Fibroblast of upper back skin (primary cell): Measurements from ENCODE around the gene CFAP161.

Experiments used
- DNase-seq: peaks from one replicate; pipeline ENCODE4 v3.0.0-alpha.2; 2013

Gene CFAP161, protein sequence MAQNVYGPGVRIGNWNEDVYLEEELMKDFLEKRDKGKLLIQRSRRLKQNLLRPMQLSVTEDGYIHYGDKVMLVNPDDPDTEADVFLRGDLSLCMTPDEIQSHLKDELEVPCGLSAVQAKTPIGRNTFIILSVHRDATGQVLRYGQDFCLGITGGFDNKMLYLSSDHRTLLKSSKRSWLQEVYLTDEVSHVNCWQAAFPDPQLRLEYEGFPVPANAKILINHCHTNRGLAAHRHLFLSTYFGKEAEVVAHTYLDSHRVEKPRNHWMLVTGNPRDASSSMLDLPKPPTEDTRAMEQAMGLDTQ

DNA sequence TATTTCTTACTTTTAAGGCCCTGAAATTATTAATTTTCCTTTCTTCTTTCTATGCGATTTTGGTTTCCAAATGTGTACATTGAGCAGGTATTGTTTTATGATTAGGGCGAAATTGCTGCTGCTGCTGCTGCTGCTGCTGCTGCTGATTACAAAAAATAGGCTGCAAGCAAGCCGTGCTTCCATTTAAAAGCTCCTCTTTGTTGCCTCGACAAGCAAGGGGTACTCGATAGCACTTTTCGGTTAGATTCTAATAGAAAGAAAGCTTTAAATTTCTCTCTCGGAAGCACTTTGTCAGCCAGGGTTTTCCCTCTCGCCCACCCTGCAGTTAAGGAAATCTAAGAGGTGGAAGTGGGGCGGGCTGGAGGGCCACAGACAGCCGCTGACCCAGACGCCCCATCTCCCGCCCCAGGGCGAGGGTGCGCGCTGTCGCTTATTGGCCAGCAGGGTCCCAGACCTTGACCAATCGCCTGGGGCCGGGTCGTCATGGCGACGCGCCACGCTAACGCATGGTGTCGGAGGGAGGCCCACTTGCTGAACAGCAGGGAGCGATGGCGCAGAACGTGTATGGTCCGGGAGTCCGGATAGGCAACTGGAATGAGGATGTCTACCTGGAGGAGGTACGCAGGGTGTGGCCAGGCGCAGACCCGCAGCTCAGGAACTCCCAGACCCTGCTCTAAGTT lies at the start of gene CFAP161:
TSS of gene CFAP161 (plus strand) at position 489 of the 680 bp plus-strand sequence. CDS start at position 549, 60 bp downstream.
- peak; percentile 80 for DNase-seq

DNA sequence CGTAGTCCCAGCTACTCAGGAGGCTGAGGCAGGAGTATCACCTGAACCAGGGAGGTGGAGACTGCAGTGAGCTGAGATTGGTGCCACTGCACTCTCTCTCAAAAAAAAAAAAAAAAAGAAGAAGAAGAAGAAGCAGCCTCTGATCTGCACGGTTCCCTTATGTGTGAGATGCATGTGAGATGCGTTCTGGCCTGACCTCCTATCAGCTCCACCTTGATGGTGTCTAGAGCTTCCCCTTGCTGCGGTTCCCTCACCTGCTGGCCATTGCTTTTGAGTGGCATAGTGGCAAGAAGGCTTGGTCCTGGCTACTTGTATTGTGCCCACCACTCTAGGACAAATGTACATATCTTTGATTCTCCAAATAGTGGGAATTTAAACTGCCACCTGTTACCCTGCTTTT lies 49.4 kb upstream of the CFAP161 start:
- no peak for DNase-seq

DNA sequence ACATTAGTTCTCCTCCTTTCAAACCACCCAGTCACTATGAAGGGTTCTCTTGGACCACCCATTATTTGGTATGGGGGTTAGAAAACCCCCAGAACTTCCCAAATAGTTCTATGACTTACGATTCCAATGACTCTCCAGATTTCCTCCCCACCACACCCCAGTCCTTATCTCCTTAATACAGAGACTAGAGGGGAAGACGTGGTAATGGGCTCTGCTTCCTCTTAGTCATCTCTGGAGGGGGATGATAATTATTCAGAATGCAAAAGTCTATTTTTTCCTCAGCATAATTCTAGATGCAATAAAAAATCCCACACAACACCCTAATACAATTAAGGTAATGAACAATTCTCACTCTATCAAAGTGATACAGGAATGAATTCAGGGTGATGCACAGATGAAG lies 48.9 kb upstream of the CFAP161 start:
- no peak for DNase-seq

DNA sequence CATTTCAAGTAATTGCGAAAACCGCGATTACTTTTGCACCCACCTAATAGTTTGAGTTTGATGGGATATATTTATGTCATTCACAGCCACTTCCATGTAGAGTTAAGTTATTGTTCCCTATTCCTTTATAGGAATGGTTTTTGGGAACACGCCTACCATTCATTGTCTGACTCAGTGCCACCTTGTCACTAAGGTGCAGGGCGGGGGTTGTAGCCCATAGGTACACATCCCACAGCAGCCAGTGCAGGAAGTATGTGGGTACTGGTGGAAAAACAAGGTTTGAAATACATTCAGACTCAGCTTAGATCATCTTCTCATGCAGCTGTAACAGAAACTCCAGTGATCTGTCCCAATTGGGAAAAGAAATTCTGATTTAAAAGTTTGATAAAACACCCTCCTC lies 48.2 kb upstream of the CFAP161 start:
- no peak for DNase-seq

DNA sequence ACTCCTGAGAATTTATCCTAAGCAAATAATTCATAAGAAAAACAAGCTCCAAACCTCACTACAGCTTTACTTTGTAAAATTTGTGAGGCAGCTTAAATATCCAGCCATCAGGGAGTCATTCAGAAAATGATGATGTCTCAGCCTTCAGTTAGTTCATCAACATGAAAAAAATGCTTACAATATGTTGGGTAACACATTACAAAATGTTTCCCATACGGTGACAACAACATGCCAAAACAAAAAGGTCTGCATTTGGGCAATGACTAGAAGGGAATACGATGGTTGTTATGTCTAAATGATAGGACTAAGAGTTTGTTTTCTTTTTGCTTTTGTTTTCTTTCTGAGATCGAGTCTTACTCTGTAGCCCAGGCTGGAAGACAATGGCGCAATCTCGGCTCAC lies 47.0 kb upstream of the CFAP161 start:
- DNase-seq = no peak

DNA sequence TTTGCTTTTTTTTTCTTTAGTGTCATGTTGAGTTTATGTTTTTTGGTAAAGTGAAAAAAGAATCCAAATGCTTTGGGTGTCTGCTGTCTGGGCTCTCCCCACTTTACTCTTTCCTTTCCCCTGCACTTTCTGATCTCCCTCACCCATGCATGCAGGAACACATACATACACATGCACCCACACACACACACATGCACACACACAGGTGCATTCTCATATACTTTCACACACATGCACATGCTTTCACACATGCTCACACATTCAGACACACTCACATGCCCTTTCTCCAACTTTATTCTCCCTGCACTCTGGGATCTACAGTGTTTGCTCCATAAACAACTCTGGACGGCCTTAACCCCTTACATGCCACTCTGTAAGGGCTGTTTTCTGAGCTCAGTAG lies 46.4 kb upstream of the CFAP161 start:
- DNase-seq = no peak

DNA sequence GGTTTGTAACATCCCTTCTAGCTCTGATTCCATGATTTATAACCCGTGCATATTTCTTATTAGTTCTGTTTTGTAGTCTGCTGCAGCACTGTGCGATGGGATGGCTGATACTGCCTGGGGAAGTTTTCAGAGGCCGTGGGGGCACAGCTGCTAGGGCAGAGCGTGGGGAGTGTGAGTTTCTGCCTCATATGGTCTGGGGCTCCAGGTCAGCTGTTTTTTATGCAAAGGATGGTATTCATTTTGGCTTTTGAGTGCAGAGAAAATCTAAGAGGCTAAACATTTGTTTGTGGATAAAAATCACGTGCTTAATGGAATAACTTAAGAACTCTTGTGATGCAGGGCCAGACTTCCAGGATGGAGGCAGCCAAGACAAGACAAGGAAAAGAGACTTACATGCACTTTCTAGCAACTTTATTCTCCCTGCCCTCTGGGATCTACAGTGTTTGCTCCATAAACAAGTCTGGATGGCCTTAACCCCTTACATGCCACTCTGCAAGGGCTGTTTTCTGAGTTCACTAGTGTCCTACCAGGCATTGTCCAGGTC lies 45.5 kb upstream of the CFAP161 start:
- no peak for DNase-seq

DNA sequence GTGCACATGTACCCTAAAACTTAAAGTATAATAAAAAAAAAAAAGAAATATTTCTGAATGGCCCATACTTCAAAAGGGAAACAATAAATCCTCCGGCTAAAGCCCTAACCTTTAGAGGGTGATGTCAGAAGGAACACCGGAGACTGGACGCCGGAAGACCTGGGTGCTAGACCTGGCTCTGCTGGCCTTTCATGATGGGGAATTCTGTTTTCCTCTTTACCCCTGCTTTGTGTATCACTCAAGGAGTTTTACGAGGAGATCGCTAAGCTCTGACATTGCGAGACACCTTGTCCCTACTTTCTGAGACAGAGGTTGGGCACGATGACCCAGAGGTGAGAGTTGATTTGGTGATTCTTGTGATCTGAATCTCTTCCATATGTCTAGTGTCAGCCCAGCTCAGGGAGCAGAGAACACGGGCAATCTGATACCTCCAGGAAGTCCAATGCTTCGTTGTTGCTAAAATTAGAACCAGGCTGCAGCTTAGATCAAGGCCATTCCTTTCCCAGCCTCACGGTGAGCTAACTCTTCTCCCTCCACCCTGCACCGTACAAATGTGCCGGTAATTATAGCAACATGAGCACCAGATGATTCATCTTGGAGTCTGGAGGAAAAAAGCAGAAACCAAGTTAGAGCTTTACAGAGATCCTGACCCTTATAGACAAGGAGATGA lies 42.0 kb upstream of the CFAP161 start:
- DNase-seq = peak; percentile 98

DNA sequence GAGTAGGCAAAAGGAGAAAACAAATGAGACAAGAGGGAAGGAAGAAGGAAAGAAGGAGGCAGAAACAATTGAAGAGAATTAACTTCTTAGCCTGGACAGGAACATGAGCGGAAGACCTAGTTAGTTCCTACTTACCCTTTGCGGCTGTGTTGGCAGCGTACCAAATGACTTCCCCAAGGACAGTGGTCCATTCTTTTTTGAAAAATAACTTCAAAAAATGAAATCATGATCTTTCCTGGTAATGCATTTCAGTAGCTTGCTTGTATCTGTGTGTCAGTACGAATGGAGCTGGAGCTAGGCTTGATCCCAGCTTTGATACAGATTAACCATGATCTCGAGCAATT lies 41.5 kb upstream of the CFAP161 start:
- DNase-seq = no peak

DNA sequence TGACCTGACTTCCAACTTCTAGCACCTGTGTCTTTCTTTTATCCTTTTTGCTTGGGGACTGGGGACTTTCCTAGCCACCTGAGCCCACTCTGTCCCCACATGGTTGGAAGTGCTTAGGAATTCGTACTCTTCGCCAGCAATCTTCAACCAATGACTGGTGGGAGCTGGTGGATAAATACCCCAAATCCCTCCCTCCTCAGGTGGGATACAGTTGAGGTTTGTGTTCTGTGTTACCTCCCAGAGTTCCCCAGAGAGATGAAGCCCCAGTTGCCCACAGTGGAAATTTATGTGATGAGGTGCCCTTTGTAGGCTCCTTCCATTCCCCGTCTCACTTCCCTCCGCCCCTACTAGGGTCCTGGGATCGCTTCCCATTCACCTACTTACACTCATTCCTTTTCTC lies 40.1 kb upstream of the CFAP161 start:
- no peak for DNase-seq

DNA sequence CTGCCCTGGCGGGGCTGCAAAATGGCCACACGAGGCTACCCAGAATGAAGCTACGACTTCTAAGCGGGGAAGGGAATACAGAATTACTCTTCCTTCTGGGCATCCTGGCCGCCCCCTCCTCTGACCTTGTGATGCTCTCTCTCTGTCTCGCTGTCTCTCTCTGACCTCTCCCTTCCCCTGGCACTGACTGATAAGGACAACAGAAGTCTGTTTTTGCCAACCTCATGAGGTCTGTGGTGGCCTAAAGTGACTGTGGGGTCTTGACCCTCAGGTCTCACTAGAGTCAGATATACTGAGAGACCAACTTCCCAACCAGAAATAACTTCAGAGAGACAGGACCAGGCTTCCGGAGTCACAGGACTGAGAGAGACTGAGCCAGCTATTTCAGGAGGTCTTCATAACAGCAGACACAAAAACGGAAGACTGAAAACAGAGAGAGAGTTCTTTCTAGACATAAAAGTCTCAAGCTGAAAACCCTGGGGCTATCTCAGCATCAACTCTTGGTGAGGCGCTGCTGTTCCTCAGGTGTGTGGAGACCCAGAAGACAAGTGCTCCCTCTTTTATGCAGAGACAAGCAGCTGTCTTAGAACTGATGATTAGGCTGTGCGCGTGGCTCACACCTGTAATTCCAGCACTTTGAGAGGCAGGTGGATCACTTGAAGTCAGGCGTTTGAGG lies 38.2 kb upstream of the CFAP161 start:
- no peak for DNase-seq

DNA sequence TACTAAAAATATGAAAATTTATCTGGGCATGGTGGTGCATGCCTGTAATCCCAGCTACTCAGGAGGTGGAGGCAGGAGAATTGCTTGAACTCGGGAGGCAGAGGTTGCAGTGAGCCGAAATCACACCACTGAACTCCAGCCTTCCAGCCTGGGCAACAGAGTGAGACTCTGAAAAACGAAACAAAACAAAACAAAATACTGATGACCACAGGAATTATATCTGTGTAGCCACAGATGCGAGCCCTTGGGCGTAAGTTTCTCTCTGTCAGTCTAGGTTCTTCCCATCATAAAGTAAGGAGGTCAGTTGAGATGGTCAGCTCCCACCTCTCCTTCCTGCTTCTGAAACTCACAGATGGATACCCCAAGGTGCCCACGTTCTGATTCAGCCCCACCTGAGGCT lies 37.7 kb upstream of the CFAP161 start:
- DNase-seq = no peak

DNA sequence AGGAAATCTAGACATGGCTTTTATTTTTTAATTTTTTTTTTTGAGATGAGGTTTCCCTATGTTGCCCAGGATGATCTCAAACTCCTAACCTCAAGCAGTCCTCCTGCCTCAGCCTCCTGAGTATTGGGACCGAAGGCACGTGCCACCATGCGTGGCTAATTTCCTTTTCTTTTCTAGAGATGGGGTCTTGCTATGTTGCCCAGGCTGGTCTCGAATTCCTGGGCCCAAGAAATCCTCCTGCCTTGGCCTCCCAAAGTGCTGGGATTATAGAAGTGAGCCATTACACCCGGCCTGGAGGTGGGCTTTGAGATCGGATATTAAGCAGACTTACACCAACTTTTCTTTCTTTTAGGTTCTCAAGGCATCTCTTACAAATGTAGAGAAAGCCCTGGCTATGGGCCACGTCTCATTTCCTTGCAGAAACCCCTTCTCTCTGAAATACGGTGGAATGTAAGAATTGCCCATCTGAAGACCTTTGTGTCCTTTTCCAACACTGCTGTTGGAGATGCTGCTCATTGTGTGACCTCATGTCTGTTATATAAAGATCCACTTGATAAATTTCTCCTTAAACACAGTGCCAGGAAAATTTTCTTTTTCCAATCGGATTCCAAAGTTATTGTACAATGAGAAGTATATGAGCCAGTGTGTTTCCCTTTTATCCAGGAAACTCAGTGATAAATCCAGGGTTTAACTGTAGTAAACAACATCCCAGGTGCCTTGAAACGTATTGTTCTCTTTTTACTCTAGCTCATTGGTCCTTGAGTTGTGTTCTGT lies 36.8 kb upstream of the CFAP161 start:
- no peak for DNase-seq

DNA sequence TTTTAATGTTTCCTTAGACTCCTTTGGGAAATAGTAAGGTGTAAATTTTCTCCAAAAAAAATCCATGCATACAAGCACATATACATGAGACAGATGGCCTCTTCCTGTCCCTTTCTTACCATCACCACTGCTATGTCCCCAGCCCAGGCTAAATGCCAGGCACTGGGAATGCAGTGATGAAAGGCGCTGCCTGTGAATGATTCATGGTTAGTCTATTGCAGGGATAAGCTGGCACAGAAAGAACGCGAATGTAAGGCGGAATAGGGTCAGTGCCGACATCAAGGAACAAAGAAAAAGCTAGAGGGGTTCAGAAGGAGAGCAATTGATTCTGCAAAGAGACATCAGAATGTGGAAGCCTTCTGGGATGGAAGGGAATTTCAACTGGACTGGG lies 36.2 kb upstream of the CFAP161 start:
- no peak for DNase-seq

DNA sequence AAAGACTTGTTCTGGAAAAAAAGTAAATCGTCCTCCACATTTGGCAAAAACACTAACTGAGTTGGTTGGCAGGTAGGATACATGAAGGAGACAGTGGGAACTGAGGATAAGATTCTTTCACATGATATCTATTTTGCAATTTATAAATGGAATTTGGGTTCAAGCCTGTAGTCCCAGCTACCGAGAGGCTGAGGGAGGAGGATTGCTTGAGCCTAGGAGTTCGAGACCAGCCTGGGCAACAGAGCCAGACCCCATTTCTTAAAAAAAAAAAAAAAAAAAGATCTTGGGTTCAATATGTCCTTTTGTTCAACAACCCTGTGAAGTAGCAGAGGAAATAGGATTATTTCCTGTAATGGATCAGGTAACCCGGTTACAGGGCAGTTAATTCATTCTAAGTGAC lies 35.7 kb upstream of the CFAP161 start:
- DNase-seq = no peak

DNA sequence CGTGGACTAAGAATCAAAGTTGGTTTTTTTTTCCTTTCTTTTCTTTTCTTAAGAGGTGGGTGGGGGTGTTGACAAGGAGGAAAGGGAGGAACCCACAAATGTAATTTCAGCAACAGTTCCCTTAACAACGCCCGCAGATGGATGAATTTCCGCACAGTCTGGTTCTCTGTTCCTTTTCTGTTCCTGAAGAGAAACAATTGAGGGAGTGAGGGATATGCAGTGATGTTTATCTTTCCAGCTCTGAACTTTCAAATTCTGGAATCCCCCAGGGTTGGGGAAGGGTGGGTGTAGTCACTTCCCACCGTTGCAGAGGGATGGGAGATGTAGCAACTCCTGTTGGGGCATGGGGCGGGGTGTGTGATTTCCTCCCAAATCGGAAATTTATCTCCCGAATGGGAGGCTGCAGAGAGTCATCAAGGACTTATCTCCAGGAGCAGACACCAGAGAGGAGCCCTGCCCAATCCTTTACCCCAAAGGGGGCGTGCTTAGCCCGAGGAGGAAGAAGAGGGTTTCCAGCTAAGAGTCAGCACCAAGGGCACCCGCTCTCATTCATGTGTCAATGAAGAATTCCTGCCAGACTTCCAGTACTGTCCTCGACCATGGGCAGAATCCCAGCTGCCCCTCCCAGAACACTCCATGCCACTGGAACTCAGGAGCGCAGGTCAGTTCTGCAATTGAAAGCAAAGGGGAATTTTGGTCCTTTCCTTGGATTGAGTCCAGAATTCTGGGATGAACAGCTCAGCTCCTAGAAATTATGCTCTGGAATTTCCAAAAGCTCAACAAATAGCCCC lies 35.0 kb upstream of the CFAP161 start:
- DNase-seq = peak; percentile 47

DNA sequence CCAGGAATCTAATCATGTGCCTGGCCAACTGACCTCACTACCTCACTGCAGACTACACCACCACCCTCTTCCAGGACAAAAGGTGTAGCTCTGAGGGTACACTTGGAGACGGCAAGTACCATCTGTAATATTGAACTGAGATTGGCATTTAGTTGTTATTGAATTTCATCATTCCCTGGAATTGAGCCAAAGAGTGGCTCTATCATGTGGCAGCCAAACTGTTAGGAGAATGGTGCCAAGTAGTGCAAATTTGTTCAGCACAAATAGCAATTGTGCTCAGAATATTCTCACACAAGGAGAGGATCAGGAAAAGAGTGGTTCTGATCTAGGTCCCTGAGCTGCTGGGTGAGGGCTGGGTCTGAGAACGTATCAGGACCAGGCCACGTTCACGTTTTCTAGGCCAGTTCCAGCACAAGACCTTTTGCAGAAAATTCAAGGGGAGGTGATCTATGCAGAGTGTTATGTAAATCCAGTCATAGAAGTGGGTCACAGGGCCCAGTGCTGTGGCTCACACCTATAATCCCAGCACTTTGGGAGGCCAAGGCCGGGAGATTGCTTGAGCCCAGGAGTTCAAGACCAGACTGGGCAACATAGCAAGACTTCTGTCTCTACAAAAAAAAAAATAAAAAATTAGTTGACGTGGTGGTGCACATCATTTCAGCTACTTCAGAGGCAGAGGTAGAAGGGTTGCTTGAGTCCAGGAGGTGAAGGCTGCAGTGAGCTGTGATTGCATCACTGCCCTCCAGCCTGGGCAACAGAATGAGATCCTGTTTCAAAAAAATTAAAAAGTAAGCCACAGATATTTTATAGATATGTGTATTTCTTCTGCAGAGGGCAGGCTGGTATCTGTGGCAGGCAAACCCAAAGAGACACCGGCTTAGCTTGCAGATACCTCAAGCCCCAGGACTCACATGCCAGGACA lies 31.9 kb upstream of the CFAP161 start:
- no peak for DNase-seq

DNA sequence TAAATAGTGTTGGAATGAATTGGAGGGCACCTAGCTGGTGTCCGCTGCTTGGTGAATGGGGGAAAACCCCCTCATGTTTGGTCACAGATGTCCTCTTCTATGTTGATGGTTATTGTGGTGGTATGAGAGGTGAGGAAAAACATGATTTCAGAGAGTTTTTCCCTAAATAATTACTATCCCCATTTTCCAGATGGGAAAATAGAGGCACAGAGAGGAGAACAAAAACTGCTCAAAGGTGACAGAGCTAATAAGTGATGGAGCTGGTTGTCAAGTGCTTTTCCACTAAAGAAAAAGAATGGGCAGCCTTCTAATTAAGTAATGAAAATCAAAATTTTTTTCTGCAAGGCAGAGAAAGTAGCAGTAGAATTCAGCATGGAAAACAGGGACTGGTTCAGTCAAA lies 30.2 kb upstream of the CFAP161 start:
- DNase-seq = no peak

DNA sequence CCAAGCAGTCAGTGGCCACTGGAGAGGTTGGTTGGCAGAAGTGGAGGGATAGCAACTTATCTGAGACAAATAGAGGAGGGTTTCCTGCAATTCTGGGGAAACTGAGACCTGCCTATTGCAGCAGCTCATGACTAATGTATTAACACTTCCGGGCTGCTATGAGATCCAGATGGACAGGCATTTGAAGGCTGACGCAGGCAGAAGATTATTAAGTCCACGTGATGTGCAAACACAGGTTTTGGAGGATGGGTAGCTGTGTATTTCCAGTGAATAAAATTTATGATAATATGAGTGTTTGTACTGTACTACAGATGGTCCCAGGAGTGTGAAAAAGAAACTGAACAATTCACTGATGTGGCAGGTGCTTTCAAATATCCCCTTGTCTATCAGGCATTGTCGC lies 28.5 kb upstream of the CFAP161 start:
- DNase-seq = peak; percentile 68

DNA sequence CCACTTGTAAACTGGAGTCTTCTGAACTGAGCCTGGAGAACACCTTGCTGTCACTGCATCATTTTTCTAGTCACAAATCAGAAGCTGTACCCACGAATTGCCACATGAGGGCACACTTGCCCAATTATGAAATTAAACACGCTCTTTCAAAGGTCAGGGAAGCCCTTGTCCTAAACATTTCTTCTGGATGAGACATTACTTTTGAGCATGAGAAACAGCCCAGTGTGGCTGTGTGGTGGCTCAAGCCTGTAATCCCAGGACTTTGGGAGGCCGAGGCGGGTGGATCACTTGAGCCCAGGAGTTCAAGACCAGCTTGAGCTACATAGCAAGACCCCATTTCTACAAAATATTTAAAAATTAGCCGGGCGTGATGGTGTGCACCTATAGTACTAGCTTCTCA lies 27.5 kb upstream of the CFAP161 start:
- DNase-seq = peak; percentile 88

DNA sequence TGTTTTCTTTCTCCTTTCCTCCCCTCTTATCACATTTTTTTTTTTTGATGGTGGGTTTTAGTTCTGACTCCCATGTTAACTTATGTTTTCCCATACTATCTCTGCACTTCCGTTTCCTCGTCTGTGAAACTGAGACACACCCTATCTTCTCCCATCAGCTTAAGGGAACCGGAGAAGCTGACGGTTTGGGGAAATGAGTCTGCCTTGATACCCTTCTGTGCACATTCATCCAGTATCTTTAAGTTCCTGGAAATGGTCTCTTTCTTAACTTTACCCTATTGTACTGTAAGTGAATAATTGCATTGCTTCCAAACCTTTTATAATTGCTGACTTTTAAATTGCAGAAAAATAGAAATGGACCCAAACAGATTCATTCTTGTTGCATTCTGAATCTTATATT lies 26.2 kb upstream of the CFAP161 start:
- no peak for DNase-seq
